GM18909 (cell line): ENCODE measurements around the gene KRT4.
"Not testable (repeated sequence)": the region's sequence is repeated elsewhere in the genome, so short reads cannot be mapped to it uniquely, and the experiment has no call there.

Experiments
- ATAC-seq: cut with Tn5 transposase; IDR thresholded peaks from one replicate; pipeline ENCODE4 v1.9.1; 2021; ENCODE audit warnings: mild to moderate bottlenecking; ENCODE audit not compliant: unreplicated experiment, poor library complexity

Gene KRT4

GRCh38 chr12:52813885-52814709 is at the start of gene KRT4:
Gene KRT4 (minus strand): TSS chr12:52814116. CDS start chr12:52814058, 58 bp downstream.
- no peak for ATAC-seq

GRCh38 chr12:52862023-52862422 is 48.1 kb upstream of the KRT4 start:
- no peak for ATAC-seq

GRCh38 chr12:52861511-52861910 is 47.6 kb upstream of the KRT4 start:
- no peak for ATAC-seq

GRCh38 chr12:52860102-52860823 is 46.3 kb upstream of the KRT4 start:
- no peak for ATAC-seq

GRCh38 chr12:52857500-52857899 is 43.6 kb upstream of the KRT4 start:
- ATAC-seq: no peak

- ATAC-seq: no peak
Measured at GRCh38 chr12:52856787-52857186, 42.9 kb upstream of the KRT4 start.

- not testable (repeated sequence) for ATAC-seq
Measured at GRCh38 chr12:52856077-52856476, 42.2 kb upstream of the KRT4 start.

GRCh38 chr12:52851787-52852186 is 37.9 kb upstream of the KRT4 start:
- no peak for ATAC-seq

- no peak for ATAC-seq
Measured at GRCh38 chr12:52850681-52851080, 36.8 kb upstream of the KRT4 start.

GRCh38 chr12:52849511-52849910 is 35.6 kb upstream of the KRT4 start:
- ATAC-seq: no peak

- ATAC-seq: no peak
Measured at GRCh38 chr12:52848661-52849255, 34.8 kb upstream of the KRT4 start, which contains the start of gene KRT78. Gene KRT78 (minus strand): TSS chr12:52848994. CDS start chr12:52848930, 64 bp downstream.

- ATAC-seq: no peak
Measured at GRCh38 chr12:52847335-52848102, 33.6 kb upstream of the KRT4 start.

GRCh38 chr12:52846356-52846970 is 32.5 kb upstream of the KRT4 start:
- ATAC-seq: no peak

GRCh38 chr12:52845946-52846345 is 32.0 kb upstream of the KRT4 start:
- ATAC-seq: no peak

GRCh38 chr12:52844386-52844785 is 30.5 kb upstream of the KRT4 start:
- no peak for ATAC-seq

- no peak for ATAC-seq
Measured at GRCh38 chr12:52839436-52840105, 25.7 kb upstream of the KRT4 start.

- no peak for ATAC-seq
Measured at GRCh38 chr12:52838609-52839435, 24.9 kb upstream of the KRT4 start.

- no peak for ATAC-seq
Measured at GRCh38 chr12:52837781-52838608, 24.1 kb upstream of the KRT4 start.
